Astrocyte of the hippocampus (primary cell): Measurements from ENCODE around the gene TRIM34.
"Not testable (repeated sequence)": the region's sequence is repeated elsewhere in the genome, so short reads cannot be mapped to it uniquely, and the experiment has no call there.

Experiments
- DNase-seq: peaks from one replicate; pipeline ENCODE4 v3.0.0; 2011; ENCODE audit warnings: low read depth, low spot score

Gene TRIM34

GRCh38 chr11:5684646-5685362 lies 60.0 kb downstream of the TRIM34 start, which contains the start of gene TRIM5:
TSS of gene TRIM5 (minus strand) at chr11:5685074. CDS start at chr11:5680177, 4,897 bp downstream.
- peak; percentile 98 for DNase-seq

DNA sequence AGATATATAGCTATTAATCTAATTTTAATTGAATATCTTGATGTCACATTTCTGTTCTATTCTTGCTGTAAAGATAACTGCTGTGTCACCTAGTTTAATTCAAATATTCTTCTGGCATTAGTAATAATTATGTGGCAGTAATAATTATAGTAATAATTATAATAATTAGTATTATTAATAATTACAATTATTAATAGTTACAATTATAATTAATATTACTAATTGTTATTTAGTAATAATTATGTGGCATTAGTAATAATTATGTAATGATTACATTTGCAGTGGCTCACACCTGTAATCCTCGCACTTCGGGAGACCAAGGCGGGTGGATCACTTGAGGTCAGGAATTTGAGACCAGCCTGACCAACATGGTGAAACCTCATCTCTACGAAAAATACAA lies 61.6 kb downstream of the TRIM34 start:
- DNase-seq: no peak

DNA sequence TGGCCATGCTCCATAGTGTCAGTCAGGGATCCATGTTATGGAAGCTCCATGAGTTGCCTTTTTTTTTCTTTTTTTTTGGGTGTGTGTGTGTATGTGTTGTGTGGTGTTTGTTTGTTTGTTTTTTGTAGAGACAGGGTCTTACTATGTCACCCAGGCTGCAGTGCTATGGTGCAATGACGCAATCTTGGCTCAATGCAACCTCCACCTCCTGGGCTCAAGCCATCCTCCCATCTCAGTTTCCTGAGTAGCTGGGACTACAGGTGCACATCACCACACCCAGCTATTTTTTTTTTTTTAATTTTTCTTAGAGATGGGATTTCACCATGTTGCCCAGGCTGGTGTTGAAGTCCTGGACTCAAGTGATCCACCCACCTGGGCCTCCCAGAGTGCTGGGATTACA lies 63.7 kb downstream of the TRIM34 start:
- no peak for DNase-seq

DNA sequence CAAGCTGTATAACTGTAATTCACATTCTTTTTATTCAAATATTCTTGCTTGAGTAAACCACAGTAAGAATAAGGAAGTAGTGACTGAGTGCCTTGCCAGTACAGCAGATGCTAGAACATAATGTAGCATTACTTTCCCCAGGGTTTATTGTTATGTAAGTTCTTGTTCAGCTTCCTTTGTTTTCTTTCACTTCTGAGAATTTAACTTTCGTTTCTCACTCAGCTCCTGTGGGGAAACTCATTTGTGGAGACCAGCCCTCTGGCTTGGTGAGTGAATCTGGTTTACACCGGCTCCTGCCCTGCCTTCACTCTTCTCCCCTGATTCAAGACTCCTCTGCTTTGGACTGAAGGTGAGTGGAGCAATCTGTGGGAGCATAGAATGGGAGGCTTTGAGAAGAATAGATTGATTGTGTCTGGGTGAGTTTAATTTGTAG lies 64.8 kb downstream of the TRIM34 start, which contains the start of gene TRIM22:
TSS of gene TRIM22 (plus strand) at position 240 of the 433 bp plus-strand sequence. CDS start 6,443 bp downstream, outside the sequence.
- peak; percentile 82 for DNase-seq

DNA sequence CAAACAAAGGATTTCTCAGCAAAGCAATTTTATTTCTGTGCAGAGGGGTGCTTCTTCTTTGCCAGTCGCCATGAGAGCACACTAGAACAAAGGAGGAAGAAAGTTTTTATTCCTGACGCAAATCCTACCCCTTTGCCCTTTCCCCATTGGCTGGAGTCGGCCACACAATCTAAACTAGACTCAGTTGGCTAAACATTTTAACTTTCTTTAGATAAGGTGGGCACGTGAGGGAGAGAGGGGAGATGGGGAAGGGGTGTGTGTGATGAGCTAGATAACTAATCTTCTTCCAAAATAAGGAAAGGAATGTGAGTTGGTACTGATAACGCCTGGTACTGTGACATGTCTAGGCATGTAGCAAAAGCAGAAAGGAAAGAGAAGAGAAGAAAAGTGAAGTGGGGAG lies 65.4 kb downstream of the TRIM34 start:
- DNase-seq: peak; percentile 45

DNA sequence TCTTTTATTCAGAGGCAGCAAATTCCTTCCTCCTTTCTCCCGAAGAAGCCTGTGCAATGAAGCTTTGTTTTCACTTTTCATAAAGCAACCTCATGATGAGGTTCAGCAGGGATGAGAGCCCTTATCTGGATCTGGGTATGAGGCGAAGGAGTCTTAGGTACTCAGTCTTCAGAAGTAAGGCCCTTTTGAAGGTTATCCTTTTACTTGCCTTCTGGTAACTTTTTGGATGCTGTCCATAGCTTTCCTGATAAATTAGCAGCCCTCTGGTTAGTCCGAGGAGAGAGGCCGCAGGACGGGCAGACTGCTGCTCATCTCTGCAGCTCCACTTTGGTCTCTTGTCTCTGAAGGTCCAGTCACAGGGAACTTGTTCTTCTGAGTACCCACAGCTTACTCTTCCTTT lies 65.9 kb downstream of the TRIM34 start:
- DNase-seq: peak; percentile 48

DNA sequence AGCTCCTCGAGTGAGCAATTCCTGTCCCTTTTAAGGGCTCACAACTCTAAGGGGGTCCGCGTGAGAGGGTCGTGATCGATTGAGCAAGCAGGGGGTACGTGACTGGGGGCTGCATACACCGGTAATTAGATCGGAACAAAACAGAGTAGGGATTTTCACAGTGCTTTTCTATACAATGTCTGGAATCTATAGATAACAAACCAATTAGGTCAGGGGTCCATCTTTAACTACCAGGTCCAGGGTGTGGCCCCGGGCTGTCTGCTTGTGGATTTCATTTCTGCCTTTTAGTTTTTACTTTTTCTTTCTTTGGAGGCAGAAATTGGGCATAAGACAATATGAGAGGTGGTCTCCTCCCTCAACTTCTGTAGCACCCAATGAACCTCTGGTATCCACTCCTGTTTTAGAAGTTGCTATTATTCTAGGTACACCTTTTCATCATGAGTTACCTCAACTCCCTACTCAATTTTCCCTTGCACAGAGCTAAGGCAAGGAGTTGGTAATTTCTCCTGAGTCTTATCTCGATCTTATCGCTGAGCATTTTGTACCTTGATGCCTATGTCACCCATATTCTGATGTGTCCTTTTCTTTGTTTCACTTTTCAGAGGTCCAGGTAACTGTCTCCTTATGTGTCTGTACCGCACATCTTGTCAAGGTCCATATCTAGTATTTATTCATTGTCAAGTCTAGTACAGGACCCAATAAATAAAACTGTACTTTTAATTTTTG lies 66.6 kb downstream of the TRIM34 start:
- DNase-seq: not testable (repeated sequence)

DNA sequence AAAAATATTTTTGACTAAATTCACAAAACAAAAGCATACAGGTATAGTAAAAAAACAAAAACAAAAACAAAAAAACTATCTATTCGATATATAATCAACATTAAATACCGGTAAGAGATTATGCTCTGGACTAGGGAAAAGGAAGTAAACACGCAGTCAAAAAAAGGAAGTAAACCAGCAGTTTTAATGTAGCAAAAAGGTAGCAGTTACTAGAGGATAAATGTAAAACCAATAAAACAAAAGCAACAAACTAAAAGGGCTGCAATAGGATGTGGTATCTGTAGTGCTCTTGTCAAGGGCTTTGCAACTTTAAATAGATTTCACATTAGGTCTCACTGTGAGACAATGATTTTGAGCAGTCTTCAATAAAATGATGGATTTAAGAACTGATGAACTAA lies 67.2 kb downstream of the TRIM34 start:
- DNase-seq: no peak
